Adrenal gland (tissue), 12 donors: ENCODE data around the gene IMMP2L. TPM values are rescaled to one million over a fixed set of nuclear protein-coding genes. Genes with fewer than 3 reads are reported as not detected.

Source experiments
- DNase-seq, 7 donors: peaks; one replicate each; pipeline ENCODE4 v3.0.0-alpha.2; 2019 to 2020
- H3K27ac ChIP-seq, 5 donors: fragments of 200-600 bp; sonication (generic) in 4 of 5; 1 replicate in 3 of 5; 2 replicates in 2 of 5; pipeline versions ENCODE4 v1.5.1 to v1.8.0; 2016 to 2020; ENCODE audit warnings: mild to moderate bottlenecking in 1 of 5
- H3K27me3 ChIP-seq: fragments of 200-600 bp; 2 replicates; pipeline ENCODE4 v1.8.0; 2021
- H3K36me3 ChIP-seq, 2 donors: fragments of 200-600 bp; replicated peaks in 1 of 2; 1 replicate in 1 of 2; 2 replicates in 1 of 2; pipeline versions ENCODE4 v1.5.1 to v1.8.0; 2018 to 2022
- H3K4me1 ChIP-seq, 2 donors: fragments of 200-600 bp; replicated peaks in 1 of 2; 1 replicate in 1 of 2; 2 replicates in 1 of 2; pipeline versions ENCODE4 v1.5.1 to v1.8.0; 2018 to 2021
- H3K4me3 ChIP-seq, 4 donors: fragments of 200-600 bp; sonication (generic) in 3 of 4; one replicate each; pipeline ENCODE4 v1.5.1; 2016 to 2018
- H3K9me3 ChIP-seq, 3 donors: fragments of 200-600 bp; sonication (generic) in 1 of 3; replicated peaks in 1 of 3; 1 replicate in 2 of 3; 2 replicates in 1 of 3; pipeline versions ENCODE4 v1.5.1 to v1.8.0; 2016 to 2021
- CTCF ChIP-seq, 6 experiments: fragments of 450-650 bp in 4 of 6; fragments of 200-600 bp in 2 of 6; sonication (generic) in 1 of 6; IDR thresholded peaks; 1 replicate in 5 of 6; 2 replicates in 1 of 6; pipeline versions ENCODE4 v1.5.1 to v1.8.0; 2016 to 2021; ENCODE audit warnings: antibody characterized with exemption in 6 of 6, mild to moderate bottlenecking in 2 of 6, moderate library complexity in 1 of 6
- POLR2A ChIP-seq, 2 donors: fragments of 450-650 bp; IDR thresholded peaks; one replicate each; pipeline ENCODE4 v1.6.1; 2017; ENCODE audit warnings: antibody characterized with exemption in 2 of 2, mild to moderate bottlenecking in 2 of 2, moderate library complexity in 1 of 2
- WGBS, 4 donors: extraction: QIAGEN DNeasy Blood & Tissue Kit in 2 of 4; methylation state at CpG; one replicate each; pipeline versions ENCODE4 v1.1.5 to v1.1.7; 2013 to 2017; 5-methylcytosine and 5-hydroxymethylcytosine counted together
- intact Hi-C, 2 donors: fragments of 100-400 bp; cut with DNase I; formaldehyde crosslinking; loops; one replicate each; pipeline versions ENCODE4 v1.14.1 to v1.15.0; 2022 to 2023
- polyA plus RNA-seq, 3 donors: library from polyadenylated mRNA; stranded (reverse); fragments of 200-250 nt in 2 of 3; fragments of 350-450 nt in 1 of 3; fragmentation: Illumina TruSeq in 1 of 3; extraction: RNeasy Lipid Tissue Mini Kit (QIAGEN cat#74804) in 1 of 3; gene quantifications; one replicate each; pipeline ENCODE4 v1.2.3, GENCODE V29; 2013 to 2014
- total RNA-seq, 9 donors: library from RNA; depleted of rRNA in 4 of 9; stranded (reverse); fragments of >200 nt in 4 of 9; fragments of 120-200 nt in 1 of 9; fragmentation: NEBNext Ultra II Directional in 1 of 9; extraction: Animal tissue kit (Norgen Biotek cat#: 25700) in 1 of 9; gene quantifications; one replicate each; pipeline versions ENCODE4 v1.1.0 to v1.2.4, GENCODE V29; 2013 to 2023
- donor health status: healthy with polysubstance abuse.
- donor health status: Bipolar disorder and iron deficiency.
- donor health status: DM: yes; HTN: yes; CAD: no.
- donor health status: DM: no; HTN: no; CAD: no.
- donor health status: DM: no; HTN: no; CAD: no.
- donor health status: DM: yes; HTN: yes; CAD: no.

Gene IMMP2L
- total and polyA plus RNA-seq, 12 donors = 13.4 to 34.1 (median 25.3) TPM

GRCh38 chr7:110733221-110733620, 829.1 kb downstream of the IMMP2L start:
- Histone ChIP-seq H3K27ac (no peak overlapping the region), H3K4me3 (no peak overlapping the region), H3K36me3 (no peaks in the 10 kb centered on the region), H3K27me3 (no peaks in the 10 kb centered on the region), H3K9me3 (no peaks in the 10 kb centered on the region), H3K4me1 (no peaks in the 10 kb centered on the region)
- 32 to 74% (median 70%) methylated on average over 1 of the region's 1 CpG for WGBS, 4 donors
- DNase-seq = no peak
- TF ChIP-seq CTCF (IDR thresholded peaks at IDR 0.05) (no peak), POLR2A (IDR thresholded peaks at IDR 0.05) (no peak)
- intact Hi-C loops = no loop called here

DNA sequence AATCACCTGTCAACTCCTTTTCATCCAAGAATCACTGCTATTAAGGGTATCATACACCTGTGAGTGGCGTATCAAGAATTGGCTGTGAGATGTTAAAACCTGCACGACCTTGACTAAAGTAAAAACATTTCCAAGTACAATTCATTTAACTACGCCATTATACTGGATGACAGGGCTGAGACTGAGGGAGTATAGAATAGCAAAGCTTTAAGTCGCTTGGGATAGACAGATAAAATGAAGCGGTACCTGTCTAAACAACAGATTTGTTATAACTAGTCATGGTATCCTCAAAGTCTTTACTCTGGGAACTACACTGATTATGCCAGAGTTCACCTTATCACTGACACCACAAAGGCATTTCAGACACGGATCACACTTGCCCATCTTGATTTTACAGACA, 837.5 kb downstream of the IMMP2L start:
- Histone ChIP-seq H3K4me3 (no peak overlapping the region), H3K36me3 (no peaks in the 10 kb centered on the region), H3K4me1 (no peaks in the 10 kb centered on the region), H3K9me3 (no peaks in the 10 kb centered on the region), H3K27me3 (no peaks in the 10 kb centered on the region), H3K27ac (no peak overlapping the region)
- WGBS, 4 donors = 88 to 93% (median 90%) methylated on average over 6 of the region's 6 CpGs
- intact Hi-C loops = no loop called here
- TF ChIP-seq CTCF (IDR thresholded peaks at IDR 0.05) (no peak), POLR2A (IDR thresholded peaks at IDR 0.05) (no peak)
- DNase-seq = no peak

DNA sequence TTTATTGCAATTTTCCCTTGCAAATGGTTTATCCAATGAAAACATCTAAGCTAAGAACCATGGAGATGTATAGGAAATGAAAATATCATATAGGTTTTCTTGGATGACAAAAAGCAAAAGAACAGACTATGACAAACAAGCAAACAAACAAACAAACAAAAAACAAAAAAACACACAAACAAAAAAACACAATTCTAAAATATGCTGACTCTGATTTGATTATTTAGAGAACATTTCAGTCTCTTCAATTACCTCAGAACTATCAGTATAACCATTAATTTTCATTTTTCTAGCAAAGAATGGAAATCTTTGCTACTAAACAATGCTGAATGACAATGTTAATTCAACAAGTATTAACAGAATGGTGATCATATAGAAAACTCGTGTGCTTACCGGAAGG, 840.9 kb downstream of the IMMP2L start:
- Histone ChIP-seq H3K9me3 (no peaks in the 10 kb centered on the region), H3K27ac (no peak overlapping the region), H3K4me3 (no peak overlapping the region), H3K36me3 (no peaks in the 10 kb centered on the region), H3K27me3 (no peaks in the 10 kb centered on the region), H3K4me1 (no peaks in the 10 kb centered on the region)
- 93 to 97% (median 96%) methylated on average over 2 of the region's 2 CpGs for WGBS, 4 donors
- DNase-seq = no peak
- TF ChIP-seq POLR2A (IDR thresholded peaks at IDR 0.05) (no peak), CTCF (IDR thresholded peaks at IDR 0.05) (no peak)
- intact Hi-C loops = no loop called here

- H3K9me3 ChIP-seq = no peaks in the 10 kb centered on the region
- WGBS, 4 donors = 90 to 98% (median 97%) methylated on average over 3 of the region's 3 CpGs
- intact Hi-C loops = no loop called here
Observed at GRCh38 chr7:110720626-110721025, 841.7 kb downstream of the IMMP2L start.

More at GRCh38 chr7:110720626-110721025, 841.7 kb downstream of the IMMP2L start:
- no peak overlapping the region for H3K27ac ChIP-seq
- no peak overlapping the region for H3K4me3 ChIP-seq
- no peaks in the 10 kb centered on the region for H3K27me3 ChIP-seq
- no peaks in the 10 kb centered on the region for H3K4me1 ChIP-seq
- TF ChIP-seq CTCF (IDR thresholded peaks at IDR 0.05) (no peak), POLR2A (IDR thresholded peaks at IDR 0.05) (no peak)
- no peaks in the 10 kb centered on the region for H3K36me3 ChIP-seq
- no peak for DNase-seq
